Measurements from ENCODE around the gene HMGN3. TPM values are rescaled to one million over a fixed set of nuclear protein-coding genes. Genes with fewer than 3 reads are reported as not detected.

The HMGN3 gene
- total and polyA plus RNA-seq, 12 donors: 81.6 to 205 (median 137) TPM

DNA sequence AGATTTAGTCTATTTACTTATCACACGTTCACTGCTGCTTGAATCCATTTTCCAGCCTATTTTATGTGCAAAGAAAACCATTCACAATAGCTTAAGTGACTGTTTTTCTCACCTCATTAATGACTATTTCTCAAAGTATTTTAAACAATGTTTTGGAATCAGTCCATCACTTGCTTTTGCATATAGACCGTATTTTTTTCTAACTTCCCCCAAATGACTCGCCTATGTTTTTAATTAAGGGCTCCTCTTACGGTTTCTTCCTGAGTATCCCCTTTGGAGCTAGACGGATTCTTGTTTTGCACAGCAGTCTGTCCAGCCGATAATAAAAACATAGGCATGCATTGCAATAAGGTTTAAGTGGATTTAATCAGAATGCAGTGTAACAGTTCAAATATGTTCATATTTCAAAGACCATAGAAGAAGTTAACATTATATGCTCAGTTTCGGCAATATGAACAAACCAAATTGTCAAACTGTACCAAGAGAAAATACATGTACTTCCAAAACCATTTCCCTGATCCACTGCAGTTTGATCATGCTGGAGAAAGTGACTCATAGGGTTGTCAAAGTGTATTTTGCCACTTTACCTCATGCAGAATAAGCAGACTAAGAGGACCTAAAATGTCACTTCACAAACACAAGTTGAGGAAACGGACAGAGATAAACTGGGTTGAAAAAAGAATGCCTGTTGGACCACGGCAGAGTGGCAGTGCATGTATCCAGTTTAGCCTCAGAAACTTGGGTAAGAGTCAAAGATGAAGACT lies 66.4 kb downstream of the HMGN3 start:
- WGBS, 2 donors: 47 to 64% methylated on average over 9 of the region's 9 CpGs
- no peak overlapping the region for H3K4me3 ChIP-seq
- H3K27me3 ChIP-seq: no peaks in the 10 kb centered on the region
- no peaks in the 10 kb centered on the region for H3K9me3 ChIP-seq
- peaks cover 0 to 5% (median 0%) of the 10 kb centered on the region in 9 donors for H3K4me1 ChIP-seq
- ATAC-seq (no peak), DNase-seq (no peak)
- no peak overlapping the region for H3K27ac ChIP-seq
- H3K36me3 ChIP-seq: no peaks in the 10 kb centered on the region
- TF ChIP-seq, protein P1, sequence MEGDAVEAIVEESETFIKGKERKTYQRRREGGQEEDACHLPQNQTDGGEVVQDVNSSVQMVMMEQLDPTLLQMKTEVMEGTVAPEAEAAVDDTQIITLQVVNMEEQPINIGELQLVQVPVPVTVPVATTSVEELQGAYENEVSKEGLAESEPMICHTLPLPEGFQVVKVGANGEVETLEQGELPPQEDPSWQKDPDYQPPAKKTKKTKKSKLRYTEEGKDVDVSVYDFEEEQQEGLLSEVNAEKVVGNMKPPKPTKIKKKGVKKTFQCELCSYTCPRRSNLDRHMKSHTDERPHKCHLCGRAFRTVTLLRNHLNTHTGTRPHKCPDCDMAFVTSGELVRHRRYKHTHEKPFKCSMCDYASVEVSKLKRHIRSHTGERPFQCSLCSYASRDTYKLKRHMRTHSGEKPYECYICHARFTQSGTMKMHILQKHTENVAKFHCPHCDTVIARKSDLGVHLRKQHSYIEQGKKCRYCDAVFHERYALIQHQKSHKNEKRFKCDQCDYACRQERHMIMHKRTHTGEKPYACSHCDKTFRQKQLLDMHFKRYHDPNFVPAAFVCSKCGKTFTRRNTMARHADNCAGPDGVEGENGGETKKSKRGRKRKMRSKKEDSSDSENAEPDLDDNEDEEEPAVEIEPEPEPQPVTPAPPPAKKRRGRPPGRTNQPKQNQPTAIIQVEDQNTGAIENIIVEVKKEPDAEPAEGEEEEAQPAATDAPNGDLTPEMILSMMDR (IDR thresholded peaks at IDR 0.05): no peak
- intact Hi-C loops (cut with DNase I): loop anchor here in 1 of 10 donors (2.0 kb wide), 1 partner anchor 37 kb away; no protein-coding TSS in a partner anchor

DNA sequence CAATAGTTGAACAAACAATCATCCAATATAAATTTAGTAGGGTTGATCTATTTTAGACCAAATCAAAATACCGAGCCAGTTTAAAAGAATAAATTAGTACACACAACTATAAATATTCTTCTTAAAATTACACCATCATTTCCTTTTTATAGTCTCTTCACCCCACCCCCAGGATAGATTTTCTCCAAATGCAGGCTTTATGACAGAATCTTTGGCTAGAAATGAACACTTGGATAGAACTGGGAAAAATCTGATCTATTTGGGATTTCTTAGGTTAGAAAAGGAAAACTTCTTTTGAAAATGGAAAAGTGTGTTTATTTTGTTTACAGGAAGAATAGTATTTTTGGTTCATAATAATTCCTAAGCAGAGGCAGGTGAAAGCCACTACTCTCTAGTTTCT lies 74.6 kb downstream of the HMGN3 start:
- Histone ChIP-seq H3K4me1 (no peaks in the 10 kb centered on the region), H3K9me3 (no peaks in the 10 kb centered on the region), H3K4me3 (no peak overlapping the region), H3K27me3 (no peaks in the 10 kb centered on the region), H3K27ac (no peak overlapping the region), H3K36me3 (no peaks in the 10 kb centered on the region)
- TF ChIP-seq, protein P1 (IDR thresholded peaks at IDR 0.05): no peak
- no peak for DNase-seq
- 48 to 64% methylated on average over 1 of the region's 1 CpG for WGBS, 2 donors
- no peak for ATAC-seq
- intact Hi-C loops (cut with DNase I): no loop called here

DNA sequence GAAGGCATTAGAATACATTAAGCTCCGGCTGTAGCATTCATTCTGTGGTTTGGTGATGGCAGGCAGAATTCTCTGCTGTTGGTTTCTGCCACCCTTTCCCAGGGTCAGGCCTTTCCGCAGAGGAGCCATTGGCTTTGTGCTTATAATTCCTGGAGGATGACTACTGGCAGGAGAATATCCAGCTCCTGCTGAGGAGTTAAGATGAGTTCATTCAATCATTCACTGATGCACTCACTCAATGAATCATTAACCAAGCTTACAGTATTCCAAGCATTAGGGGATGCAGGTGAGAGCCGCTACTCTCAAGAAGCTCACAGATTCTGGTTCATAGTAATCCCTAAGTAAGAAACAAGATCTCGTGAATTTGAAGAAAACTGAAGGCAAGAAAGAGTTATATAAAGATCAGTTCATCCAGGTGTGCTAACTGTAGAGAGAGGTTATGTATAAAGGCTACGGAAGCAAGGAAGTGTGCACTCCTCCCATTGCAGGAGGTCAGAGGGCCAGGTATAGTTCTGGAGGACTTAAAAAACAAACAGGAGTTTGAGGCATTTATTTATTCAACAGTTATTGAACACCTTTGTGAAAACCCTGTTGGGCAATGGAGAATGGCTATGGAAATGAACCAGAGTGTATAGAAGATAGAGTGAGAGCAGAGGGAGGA lies 75.5 kb downstream of the HMGN3 start:
- DNase-seq: no peak
- intact Hi-C loops (cut with DNase I): no loop called here
- WGBS, 2 donors: 89 to 91% methylated on average over 5 of the region's 5 CpGs
- Histone ChIP-seq H3K9me3 (no peaks in the 10 kb centered on the region), H3K27me3 (no peaks in the 10 kb centered on the region), H3K36me3 (no peaks in the 10 kb centered on the region), H3K4me1 (no peaks in the 10 kb centered on the region), H3K4me3 (no peak overlapping the region), H3K27ac (no peak overlapping the region)
- TF ChIP-seq, protein P1 (IDR thresholded peaks at IDR 0.05): no peak
- ATAC-seq: no peak

DNA sequence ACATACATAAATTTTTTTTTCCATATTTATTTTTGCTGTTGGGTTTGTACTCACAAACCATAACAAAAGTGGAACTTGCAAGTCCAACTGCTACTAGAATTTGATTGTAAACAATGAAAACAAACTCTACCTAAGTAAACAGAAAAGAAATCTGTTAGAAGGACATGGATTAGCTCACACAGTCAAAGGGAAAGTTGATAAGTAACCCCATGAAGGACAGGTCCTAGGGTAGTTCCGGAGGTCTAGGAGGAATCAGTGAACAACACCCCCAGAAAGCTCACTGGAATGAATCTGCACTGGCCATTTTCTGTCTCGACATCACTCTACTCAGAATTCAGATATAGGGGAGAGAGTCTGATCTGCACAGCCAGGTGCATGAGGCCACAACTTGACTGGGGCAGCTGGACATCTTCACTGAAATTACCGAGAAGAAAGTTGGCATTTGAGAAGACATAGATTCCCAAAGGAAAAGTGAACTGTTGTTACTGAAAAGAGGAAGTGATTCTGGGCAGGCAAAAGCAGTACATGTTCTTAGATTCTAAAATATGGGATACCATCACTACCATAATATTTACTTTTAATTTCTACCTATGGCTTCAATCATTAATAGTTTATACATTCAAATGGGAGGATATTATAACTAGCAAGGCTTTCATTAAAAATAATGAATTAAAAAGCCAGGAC lies 76.4 kb downstream of the HMGN3 start:
- Histone ChIP-seq H3K36me3 (no peaks in the 10 kb centered on the region), H3K9me3 (no peaks in the 10 kb centered on the region), H3K4me3 (no peak overlapping the region), H3K27ac (no peak overlapping the region), H3K4me1 (no peaks in the 10 kb centered on the region), H3K27me3 (no peaks in the 10 kb centered on the region)
- ATAC-seq (no peak), DNase-seq (no peak)
- TF ChIP-seq, protein P1 (IDR thresholded peaks at IDR 0.05): no peak
- intact Hi-C loops (cut with DNase I): no loop called here
- 64 to 70% methylated on average over 3 of the region's 3 CpGs for WGBS, 2 donors
